GM19025 (cell line): ENCODE measurements around the gene TK2.
"Not testable (repeated sequence)": the region's sequence is repeated elsewhere in the genome, so short reads cannot be mapped to it uniquely, and the experiment has no call there.

Experiments used
- ATAC-seq: cut with Tn5 transposase; IDR thresholded peaks from one replicate; pipeline ENCODE4 v1.9.1; 2021; ENCODE audit warnings: mild to moderate bottlenecking, low read depth, moderate library complexity; ENCODE audit not compliant: unreplicated experiment

Gene TK2

DNA sequence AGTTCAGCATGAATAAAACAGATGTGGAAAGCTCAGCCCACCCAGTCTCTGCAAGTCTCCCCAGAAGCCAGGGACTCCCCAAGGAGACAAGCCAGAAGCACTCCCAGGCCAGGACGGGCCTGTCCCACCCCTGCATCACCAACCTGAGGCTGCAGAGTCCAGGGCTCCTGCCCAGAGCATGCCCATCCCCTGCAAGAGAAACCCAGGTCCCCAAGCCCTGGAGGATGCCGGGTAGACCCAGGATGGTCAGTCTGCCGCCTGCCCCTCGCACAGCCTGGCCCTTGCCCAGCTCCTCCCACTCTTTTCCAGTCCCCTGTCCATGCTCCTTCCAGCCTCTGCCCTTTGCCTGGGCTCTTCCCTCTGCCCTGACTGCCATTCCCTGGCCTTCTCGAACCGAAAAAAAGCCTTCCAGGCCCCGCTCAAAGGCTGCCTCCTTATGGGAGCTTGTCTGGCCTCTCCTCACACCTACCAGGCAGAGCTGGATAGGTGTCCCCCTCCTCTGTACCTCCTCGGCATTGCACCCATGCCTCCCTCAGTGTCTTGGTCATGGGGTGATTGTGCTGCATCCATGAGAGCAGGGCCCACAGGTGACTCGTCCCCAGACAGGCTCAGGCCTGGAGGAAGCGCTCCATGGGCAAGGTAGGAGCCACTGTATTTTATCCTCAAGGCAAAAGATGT is 78.1 kb downstream of the TK2 start:
- no peak for ATAC-seq

- ATAC-seq = no peak
These were observed 78.7 kb downstream of the TK2 start for GRCh38 chr16:66471264-66471663.

DNA sequence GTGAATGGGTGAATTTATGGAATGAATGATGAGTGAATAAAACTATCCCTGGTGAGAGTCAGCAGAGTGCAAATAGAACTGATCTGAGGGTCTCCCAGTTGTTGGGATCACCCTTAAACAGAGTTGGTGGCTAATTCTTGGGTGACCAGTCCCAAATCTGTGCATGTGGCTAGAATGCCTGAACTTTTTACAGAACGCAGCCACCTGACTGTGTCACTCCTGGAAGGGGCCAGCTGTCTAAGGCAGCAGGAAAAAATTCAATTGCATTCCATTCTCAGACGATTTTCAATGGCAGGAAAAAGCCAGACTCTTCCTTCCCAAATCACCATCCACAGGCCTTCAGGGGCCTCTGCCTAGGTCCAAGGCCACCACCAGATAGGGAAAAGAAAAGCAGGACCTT is 79.4 kb downstream of the TK2 start:
- ATAC-seq = no peak

DNA sequence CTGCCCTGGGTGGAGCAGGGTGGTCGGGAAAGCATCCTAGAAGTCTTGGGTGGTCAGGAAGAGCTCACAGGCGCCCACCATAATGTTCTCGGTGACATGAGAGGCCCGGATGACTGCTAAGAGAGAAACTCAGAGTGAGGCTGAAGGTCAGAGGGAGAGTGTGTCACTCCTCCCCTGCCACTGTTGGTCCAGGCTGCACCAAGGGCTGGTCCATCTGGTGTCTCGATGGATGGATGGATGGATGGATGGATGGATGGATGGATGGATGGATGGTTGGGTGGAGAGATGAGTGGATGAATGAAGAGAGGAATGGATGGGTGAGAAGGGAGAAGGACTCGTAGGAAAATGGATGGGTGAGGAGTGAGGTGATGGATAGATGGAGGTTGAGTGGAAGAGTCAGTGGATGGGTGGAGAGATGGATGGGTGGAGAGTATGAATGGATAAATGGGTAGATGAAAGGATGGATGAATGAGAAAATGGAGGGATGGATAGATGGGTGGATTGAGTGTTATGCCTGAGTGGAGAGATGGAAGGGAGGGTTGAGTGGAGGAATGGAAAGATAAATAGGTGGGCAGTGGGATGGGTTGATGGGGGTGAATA is 79.9 kb downstream of the TK2 start:
- ATAC-seq = no peak

- no peak for ATAC-seq
These were observed 80.5 kb downstream of the TK2 start for GRCh38 chr16:66469291-66469946.

GRCh38 chr16:66468321-66468965 is 81.5 kb downstream of the TK2 start:
- no peak for ATAC-seq

GRCh38 chr16:66467611-66468010 is 82.3 kb downstream of the TK2 start:
- no peak for ATAC-seq

DNA sequence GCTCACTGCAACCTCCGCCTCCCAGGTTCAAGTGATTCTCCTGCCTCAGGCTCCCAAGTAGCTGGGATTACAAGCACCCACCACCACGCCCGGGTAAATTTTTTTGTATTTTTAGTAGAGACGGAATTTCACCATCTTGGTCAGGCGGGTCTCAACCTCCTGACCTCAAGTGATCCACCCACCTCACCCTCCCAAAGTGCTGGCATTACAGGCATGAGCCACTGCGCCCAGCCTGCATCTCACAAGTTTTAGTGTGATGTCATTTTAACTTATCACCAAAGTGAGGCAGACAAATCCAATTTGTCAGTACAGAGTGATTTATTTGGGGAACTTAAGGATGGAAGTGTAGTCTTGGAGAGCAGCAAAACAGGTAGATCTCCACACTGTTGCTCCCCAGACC is 83.3 kb downstream of the TK2 start:
- not testable (repeated sequence) for ATAC-seq

DNA sequence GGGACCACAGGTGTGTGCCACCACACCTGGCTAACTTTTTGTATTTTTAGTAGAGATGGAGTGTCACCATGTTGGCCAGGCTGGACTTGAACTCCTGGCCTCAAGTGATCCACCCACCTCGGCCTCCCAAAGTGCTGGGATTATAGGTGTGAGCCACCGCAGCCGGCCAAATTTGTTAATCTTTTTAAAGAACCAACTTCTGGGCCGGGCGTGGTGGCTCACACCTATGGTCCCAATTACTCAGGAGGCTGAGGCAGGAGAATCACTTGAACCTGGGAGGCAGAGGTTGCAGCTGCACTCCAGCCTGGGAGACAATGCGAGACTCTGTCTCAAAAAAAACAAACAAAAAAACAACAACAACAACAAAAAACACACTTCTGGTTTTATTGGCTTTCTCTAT is 84.0 kb downstream of the TK2 start:
- ATAC-seq = not testable (repeated sequence)

DNA sequence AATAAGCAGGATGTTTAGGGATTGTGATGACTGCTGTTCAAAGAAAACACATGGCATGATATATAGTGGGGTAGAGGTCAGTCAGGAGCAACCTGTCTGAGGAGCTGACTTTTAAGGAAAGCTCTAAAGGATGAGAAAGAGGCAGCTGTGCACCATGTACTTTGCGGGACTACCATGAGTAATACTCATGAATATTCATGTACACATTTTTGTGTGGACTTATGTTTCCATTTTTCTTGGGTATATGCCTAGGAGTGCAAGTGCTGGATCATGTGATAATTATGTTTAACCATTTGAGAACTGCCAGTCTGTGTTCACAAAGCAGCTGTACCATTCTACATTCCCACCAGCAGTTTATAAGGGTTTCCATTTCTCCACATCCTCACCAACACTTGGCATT is 87.0 kb downstream of the TK2 start:
- ATAC-seq = no peak

DNA sequence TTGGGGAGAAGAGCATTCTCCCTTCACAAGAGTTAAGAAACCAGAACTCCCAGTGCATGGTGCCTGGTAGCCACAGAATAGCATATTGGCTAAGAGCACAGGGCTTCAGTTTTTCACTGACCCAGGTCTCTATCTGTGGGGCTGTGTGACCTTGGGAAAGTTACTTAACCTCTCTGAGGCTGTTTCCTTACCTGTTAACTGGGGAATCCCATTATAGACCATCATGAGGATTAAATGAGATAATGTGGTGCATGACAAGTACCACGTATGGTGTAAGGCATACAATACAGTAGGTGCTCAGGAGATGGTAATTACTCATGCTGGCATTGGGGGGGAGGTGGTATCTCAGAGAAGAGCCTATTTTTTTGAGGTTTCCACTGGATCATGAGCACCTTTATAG is 89.2 kb downstream of the TK2 start:
- ATAC-seq = no peak

- no peak for ATAC-seq
These were observed 90.0 kb downstream of the TK2 start for GRCh38 chr16:66459878-66460277.

DNA sequence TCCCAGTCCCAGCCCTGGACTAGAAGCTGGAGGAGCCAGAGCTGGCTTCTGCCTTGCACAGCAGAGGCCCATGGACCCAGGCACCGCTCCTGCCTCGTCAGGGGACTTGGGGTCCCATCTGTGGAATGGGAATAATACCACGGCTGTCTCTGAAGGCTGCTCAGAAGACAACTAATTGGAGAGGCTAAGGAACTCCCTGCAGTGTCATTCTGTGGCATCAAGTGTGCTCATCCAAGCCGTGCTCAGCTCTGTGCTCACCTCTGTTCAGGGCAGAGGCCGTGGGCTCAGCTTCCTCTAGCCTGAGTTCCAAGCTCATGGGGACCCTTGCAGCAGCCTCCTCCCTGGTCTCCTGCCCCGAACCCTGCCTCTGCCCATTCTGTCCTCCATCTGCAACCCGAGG is 91.1 kb downstream of the TK2 start:
- no peak for ATAC-seq

DNA sequence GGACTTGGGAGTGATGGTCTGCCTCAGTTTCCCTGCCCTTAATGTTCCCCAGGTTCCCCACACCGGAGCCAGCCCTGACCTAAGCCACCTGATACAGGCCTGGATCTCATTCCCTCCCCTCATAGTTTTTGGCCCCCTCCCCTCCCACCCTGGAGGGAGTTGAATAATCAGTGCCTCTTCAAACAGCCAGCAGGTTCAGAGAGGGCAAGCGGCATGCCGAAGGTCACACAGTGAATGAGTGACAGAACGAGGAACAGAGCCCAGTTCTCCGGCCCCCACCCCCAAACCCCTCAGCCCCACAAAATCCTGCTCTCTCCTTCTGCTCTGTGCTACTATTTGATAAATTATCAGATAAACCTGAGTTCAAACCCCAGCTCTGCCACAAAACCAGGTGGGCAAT is 91.6 kb downstream of the TK2 start:
- no peak for ATAC-seq
